ENCODE results near the gene MFRP. TPM values are rescaled to one million over a fixed set of nuclear protein-coding genes. Genes with fewer than 3 reads are reported as not detected.
A peak's percentile ranks its signal among the peaks of the same experiment; 100 is the strongest.

MFRP gene
- total and polyA plus RNA-seq, 9 of the 15 experiments (the other 6 are each of a cell fraction or from before 2014, with no cell fraction given) = not detected

- TF ChIP-seq, protein P1, sequence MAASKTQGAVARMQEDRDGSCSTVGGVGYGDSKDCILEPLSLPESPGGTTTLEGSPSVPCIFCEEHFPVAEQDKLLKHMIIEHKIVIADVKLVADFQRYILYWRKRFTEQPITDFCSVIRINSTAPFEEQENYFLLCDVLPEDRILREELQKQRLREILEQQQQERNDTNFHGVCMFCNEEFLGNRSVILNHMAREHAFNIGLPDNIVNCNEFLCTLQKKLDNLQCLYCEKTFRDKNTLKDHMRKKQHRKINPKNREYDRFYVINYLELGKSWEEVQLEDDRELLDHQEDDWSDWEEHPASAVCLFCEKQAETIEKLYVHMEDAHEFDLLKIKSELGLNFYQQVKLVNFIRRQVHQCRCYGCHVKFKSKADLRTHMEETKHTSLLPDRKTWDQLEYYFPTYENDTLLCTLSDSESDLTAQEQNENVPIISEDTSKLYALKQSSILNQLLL (CRISPR knock-in tag; IDR thresholded peaks at IDR 0.05; ENCODE audit: borderline replicate concordance) = no peak
- TF ChIP-seq AFF4 (CRISPR knock-in tag; IDR thresholded peaks at IDR 0.05) = no peak
- TF ChIP-seq ZNF699 (CRISPR knock-in tag; IDR thresholded peaks at IDR 0.05; ENCODE audit: insufficient replicate concordance) = no peak
- peak; percentile 55 for TF ChIP-seq TAF9B (IDR thresholded peaks at IDR 0.05; ENCODE audit: partially characterized antibody)
- TF ChIP-seq RAD51 (IDR thresholded peaks at IDR 0.05; ENCODE audit: borderline replicate concordance, low read depth) = no peak
- TF ChIP-seq FOXK1 (CRISPR knock-in tag; IDR thresholded peaks at IDR 0.05; ENCODE audit: borderline replicate concordance) = no peak
- no peak for TF ChIP-seq HMBOX1 (IDR thresholded peaks at IDR 0.05)
- no peak for TF ChIP-seq ZBTB34 (CRISPR knock-in tag; IDR thresholded peaks at IDR 0.05)
- 0 out of 2 replicates have a peak, but pooled peaks have one; percentile 68 for TF ChIP-seq ATF6 (CRISPR knock-in tag; IDR thresholded peaks at IDR 0.05)
- TF ChIP-seq, protein P2, sequence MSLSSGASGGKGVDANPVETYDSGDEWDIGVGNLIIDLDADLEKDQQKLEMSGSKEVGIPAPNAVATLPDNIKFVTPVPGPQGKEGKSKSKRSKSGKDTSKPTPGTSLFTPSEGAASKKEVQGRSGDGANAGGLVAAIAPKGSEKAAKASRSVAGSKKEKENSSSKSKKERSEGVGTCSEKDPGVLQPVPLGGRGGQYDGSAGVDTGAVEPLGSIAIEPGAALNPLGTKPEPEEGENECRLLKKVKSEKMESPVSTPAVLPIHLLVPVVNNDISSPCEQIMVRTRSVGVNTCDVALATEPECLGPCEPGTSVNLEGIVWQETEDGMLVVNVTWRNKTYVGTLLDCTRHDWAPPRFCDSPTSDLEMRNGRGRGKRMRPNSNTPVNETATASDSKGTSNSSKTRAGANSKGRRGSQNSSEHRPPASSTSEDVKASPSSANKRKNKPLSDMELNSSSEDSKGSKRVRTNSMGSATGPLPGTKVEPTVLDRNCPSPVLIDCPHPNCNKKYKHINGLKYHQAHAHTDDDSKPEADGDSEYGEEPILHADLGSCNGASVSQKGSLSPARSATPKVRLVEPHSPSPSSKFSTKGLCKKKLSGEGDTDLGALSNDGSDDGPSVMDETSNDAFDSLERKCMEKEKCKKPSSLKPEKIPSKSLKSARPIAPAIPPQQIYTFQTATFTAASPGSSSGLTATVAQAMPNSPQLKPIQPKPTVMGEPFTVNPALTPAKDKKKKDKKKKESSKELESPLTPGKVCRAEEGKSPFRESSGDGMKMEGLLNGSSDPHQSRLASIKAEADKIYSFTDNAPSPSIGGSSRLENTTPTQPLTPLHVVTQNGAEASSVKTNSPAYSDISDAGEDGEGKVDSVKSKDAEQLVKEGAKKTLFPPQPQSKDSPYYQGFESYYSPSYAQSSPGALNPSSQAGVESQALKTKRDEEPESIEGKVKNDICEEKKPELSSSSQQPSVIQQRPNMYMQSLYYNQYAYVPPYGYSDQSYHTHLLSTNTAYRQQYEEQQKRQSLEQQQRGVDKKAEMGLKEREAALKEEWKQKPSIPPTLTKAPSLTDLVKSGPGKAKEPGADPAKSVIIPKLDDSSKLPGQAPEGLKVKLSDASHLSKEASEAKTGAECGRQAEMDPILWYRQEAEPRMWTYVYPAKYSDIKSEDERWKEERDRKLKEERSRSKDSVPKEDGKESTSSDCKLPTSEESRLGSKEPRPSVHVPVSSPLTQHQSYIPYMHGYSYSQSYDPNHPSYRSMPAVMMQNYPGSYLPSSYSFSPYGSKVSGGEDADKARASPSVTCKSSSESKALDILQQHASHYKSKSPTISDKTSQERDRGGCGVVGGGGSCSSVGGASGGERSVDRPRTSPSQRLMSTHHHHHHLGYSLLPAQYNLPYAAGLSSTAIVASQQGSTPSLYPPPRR (CRISPR knock-in tag; IDR thresholded peaks at IDR 0.05; ENCODE audit: borderline replicate concordance) = no peak
Measured at GRCh38 chr11:119320776-119321524, 25.6 kb downstream of the MFRP start (continued).

All from K562 (cell line).